Body of pancreas (tissue), 4 donors: ENCODE results near the gene TC2N. TPM values are rescaled to one million over a fixed set of nuclear protein-coding genes. Genes with fewer than 3 reads are reported as not detected.

Experiments
- ATAC-seq: fragments of 150-250 bp; one replicate; pipeline ENCODE4 v1.9.1; 2016
- DNase-seq, 4 donors: peaks; one replicate each; pipeline ENCODE4 v3.0.0-alpha.2; 2019
- H3K27ac ChIP-seq, 4 donors: fragments of 200-600 bp; sonication (generic); 1 replicate in 3 of 4; 2 replicates in 1 of 4; pipeline versions ENCODE4 v1.5.1 to v1.6.1; 2016 to 2019; ENCODE audit warnings: mild to moderate bottlenecking in 1 of 4, mixed read lengths in 1 of 4, moderate library complexity in 1 of 4
- H3K27me3 ChIP-seq, 2 donors: fragments of 200-600 bp; sonication (generic); one replicate each; pipeline ENCODE4 v1.6.0; 2016; ENCODE audit warnings: mild to moderate bottlenecking in 1 of 2
- H3K36me3 ChIP-seq, 2 donors: fragments of 200-600 bp; sonication (generic); replicated peaks in 1 of 2; 2 replicates each; pipeline ENCODE4 v1.5.1; 2016; ENCODE audit warnings: low read depth in 2 of 2; ENCODE audit not compliant: insufficient read depth in 1 of 2
- H3K4me1 ChIP-seq: fragments of 200-600 bp; sonication (generic); one replicate; pipeline ENCODE4 v1.6.0; 2016
- H3K4me3 ChIP-seq, 2 donors: fragments of 200-600 bp; sonication (generic); 1 replicate in 1 of 2; 2 replicates in 1 of 2; pipeline ENCODE4 v1.5.1; 2016 to 2019
- H3K9me3 ChIP-seq, 3 donors: fragments of 200-600 bp; sonication (generic); 1 replicate in 2 of 3; 2 replicates in 1 of 3; pipeline ENCODE4 v1.5.1; 2016
- POLR2A ChIP-seq, 3 donors: fragments of 450-650 bp; IDR thresholded peaks; one replicate each; pipeline ENCODE4 v1.6.1; 2016; ENCODE audit warnings: antibody characterized with exemption in 3 of 3, mild to moderate bottlenecking in 2 of 3
- WGBS, 2 donors: methylation state at CpG; one replicate each; pipeline ENCODE4 v1.1.5; 2017; 5-methylcytosine and 5-hydroxymethylcytosine counted together
- intact Hi-C: fragments of 100-400 bp; cut with DNase I; formaldehyde crosslinking; loops from one replicate; pipeline ENCODE4 v1.15.1; 2023
- total RNA-seq, 2 donors: library from RNA; depleted of rRNA; stranded (reverse); fragments of >200 nt; gene quantifications; one replicate each; pipeline ENCODE4 v1.1.0, GENCODE V29; 2016
- TF ChIP-seq, protein P1 (sequence below), 7 experiments: fragments of 450-650 bp in 4 of 7; fragments of 200-600 bp in 3 of 7; sonication (generic) in 3 of 7; IDR thresholded peaks; one replicate each; pipeline ENCODE4 v1.5.1; 2016 to 2019; ENCODE audit warnings: antibody characterized with exemption in 7 of 7

TC2N gene
- 100 to 1,000 TPM; 105 to 168 TPM for total RNA-seq

DNA sequence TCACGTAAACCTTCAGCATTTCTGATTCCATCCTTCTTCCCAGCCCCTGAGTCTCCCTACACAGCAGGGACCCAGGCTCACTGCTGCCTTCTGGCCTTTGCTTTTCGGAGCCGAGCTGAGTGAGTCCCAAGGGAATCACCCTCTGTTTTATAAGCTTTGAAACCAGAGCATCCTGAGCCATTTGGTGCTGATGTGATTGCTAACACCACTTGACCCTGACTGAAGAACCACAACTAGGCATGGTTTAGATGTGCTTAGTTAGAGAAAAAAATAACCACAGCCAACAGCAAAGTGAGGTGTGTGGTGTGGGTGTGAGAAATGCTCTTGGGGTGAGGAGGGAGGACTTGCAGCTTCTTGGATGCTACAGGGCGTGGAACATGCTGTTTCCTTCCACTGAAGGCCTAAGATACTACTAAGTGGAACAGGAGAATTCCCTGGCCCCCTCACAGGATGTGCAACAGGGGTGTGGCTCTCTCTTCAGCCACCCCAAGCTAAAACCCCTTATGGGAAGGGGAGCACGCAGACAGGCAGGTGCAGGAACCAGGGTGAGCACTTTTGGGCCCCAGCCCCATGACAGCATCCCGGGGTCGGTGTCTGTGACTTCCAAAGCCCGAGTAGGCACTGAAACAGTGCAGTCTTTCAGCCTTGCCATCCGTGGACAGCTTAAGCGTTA is at the start of gene TC2N:
Gene TC2N, minus strand, starts transcription at position 221 of the 673 bp plus-strand sequence. CDS start 53,767 bp downstream, outside the sequence.
- 93 to 95% methylated on average over 10 of the region's 10 CpGs for WGBS, 2 donors
- ATAC-seq (no peak), DNase-seq (no peak)
- TF ChIP-seq, protein P1, sequence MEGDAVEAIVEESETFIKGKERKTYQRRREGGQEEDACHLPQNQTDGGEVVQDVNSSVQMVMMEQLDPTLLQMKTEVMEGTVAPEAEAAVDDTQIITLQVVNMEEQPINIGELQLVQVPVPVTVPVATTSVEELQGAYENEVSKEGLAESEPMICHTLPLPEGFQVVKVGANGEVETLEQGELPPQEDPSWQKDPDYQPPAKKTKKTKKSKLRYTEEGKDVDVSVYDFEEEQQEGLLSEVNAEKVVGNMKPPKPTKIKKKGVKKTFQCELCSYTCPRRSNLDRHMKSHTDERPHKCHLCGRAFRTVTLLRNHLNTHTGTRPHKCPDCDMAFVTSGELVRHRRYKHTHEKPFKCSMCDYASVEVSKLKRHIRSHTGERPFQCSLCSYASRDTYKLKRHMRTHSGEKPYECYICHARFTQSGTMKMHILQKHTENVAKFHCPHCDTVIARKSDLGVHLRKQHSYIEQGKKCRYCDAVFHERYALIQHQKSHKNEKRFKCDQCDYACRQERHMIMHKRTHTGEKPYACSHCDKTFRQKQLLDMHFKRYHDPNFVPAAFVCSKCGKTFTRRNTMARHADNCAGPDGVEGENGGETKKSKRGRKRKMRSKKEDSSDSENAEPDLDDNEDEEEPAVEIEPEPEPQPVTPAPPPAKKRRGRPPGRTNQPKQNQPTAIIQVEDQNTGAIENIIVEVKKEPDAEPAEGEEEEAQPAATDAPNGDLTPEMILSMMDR (IDR thresholded peaks at IDR 0.05): no peak
- no peak for TF ChIP-seq POLR2A (IDR thresholded peaks at IDR 0.05)
- Histone ChIP-seq H3K27ac (no peak within 1 kb of the TSS), H3K27me3 (no peaks in the 10 kb centered on the region), H3K4me3 (no peak within 1 kb of the TSS), H3K9me3 (no peaks in the 10 kb centered on the region), H3K36me3 (no peaks in the 10 kb centered on the region), H3K4me1 (peaks cover 39% of the 10 kb centered on the region)
- intact Hi-C loops: no loop called here

DNA sequence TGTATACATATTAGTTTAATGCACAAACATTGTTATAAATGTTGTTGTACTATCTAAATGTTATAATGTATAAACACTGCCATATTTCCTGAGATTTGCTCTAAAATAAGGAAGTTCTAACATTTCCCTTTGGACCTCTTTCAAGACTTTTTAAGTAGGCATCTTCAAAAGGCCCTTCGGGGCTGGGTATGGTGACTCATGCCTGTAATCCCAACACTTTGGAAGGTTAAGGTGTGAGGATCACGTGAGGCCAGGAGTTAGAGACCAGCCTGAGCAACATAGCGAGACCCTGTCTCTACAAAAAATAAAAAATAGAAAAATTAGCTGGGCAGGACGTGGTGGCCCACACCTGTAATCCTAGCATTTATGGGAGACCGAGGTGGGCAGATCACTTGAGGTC is 44.7 kb upstream of the TC2N start:
- peaks cover 24% of the 10 kb centered on the region for H3K4me1 ChIP-seq
- ATAC-seq (no peak), DNase-seq (no peak)
- no peak overlapping the region for H3K4me3 ChIP-seq
- no peaks in the 10 kb centered on the region for H3K27me3 ChIP-seq
- no peaks in the 10 kb centered on the region for H3K9me3 ChIP-seq
- intact Hi-C loops: loop anchor here (10.0 kb wide), 1 partner anchor 257 kb away; no protein-coding TSS in a partner anchor
- TF ChIP-seq, protein P1 (IDR thresholded peaks at IDR 0.05): no peak
- no peak for TF ChIP-seq POLR2A (IDR thresholded peaks at IDR 0.05)
- 65 to 72% methylated on average over 5 of the region's 5 CpGs for WGBS, 2 donors
- no peak overlapping the region for H3K27ac ChIP-seq
- no peaks in the 10 kb centered on the region for H3K36me3 ChIP-seq

DNA sequence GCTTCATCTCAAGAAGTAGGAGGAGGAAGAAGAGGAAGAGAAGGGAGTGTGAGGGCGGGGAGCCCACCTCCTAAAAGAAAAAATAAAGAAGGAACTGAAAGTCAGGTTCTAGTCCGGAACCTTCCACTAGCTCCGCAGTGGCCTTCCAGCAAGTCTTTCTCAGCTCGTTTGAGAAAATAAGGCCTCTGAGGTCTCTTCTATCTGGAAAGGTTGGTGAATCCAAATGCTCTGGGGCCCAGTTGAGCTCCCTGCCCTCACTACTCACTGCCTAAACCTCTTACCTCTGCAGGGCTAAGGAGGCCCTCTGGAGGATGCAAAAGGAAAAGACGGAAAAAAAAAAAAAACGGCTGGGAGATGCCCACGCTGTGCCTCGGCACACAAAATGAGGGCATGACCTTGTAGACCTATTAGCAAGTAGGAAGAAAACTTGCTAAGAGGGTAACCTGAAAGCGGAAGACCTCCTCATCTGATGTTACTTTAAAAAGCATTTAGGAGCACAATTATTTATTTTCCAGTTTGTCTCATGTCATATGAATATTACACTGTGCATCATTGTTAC is 44.2 kb upstream of the TC2N start:
- Histone ChIP-seq H3K9me3 (no peaks in the 10 kb centered on the region), H3K4me3 (no peak overlapping the region), H3K27me3 (no peaks in the 10 kb centered on the region), H3K27ac (peak overlapping the region in 3 of 4 donors; percentile 19 to 50 (median 37)), H3K36me3 (no peaks in the 10 kb centered on the region), H3K4me1 (peaks cover 28% of the 10 kb centered on the region)
- TF ChIP-seq POLR2A (IDR thresholded peaks at IDR 0.05): no peak
- TF ChIP-seq, protein P1 (IDR thresholded peaks at IDR 0.05): peak; percentile 22 to 86 (median 68)
- intact Hi-C loops: loop anchor here (10.0 kb wide), 1 partner anchor 257 kb away; no protein-coding TSS in a partner anchor
- DNase-seq: peak; percentile 61 to 75 (median 71)
- 31 to 34% methylated on average over 9 of the region's 9 CpGs for WGBS, 2 donors
- peak; percentile 91 for ATAC-seq

DNA sequence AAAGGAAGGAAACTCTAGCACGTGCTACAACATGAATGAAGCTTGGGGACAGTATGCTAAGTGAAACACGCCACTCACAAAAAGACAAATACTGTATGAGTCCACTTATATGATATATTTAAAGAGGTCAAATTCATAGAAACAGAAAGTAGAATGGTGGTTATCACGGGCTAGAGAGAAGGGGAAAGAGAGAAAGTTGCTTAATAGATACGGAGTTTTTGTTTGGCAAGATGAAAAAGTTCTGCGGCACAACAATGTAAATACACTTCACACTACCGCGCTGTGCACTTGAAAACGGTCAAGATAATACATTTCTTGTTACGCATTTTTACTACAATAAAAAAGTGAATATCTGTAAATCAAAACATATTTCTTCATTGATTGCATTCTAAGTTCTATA is 42.9 kb upstream of the TC2N start:
- no peak for ATAC-seq
- Histone ChIP-seq H3K4me3 (no peak overlapping the region), H3K27me3 (no peaks in the 10 kb centered on the region), H3K36me3 (no peaks in the 10 kb centered on the region), H3K4me1 (peaks cover 41% of the 10 kb centered on the region), H3K9me3 (no peaks in the 10 kb centered on the region), H3K27ac (peak overlapping the region in 1 of 4 donors; percentile 2)
- WGBS, 2 donors: 46 to 52% methylated on average over 9 of the region's 9 CpGs
- TF ChIP-seq, protein P1 (IDR thresholded peaks at IDR 0.05): no peak
- intact Hi-C loops: loop anchor here (10.0 kb wide), 1 partner anchor 255 kb away; no protein-coding TSS in a partner anchor
- no peak for DNase-seq
